Ovary (tissue), 3 donors: ENCODE data around the gene EYS.

Experiments
- CTCF ChIP-seq, 3 donors: fragments of 450-650 bp in 2 of 3; fragments of 200-600 bp in 1 of 3; IDR thresholded peaks; one replicate each; pipeline versions ENCODE4 v1.5.1 to v1.8.0; 2016 to 2022; ENCODE audit warnings: antibody characterized with exemption in 3 of 3, mild to moderate bottlenecking in 1 of 3
- POLR2A ChIP-seq: fragments of 450-650 bp; IDR thresholded peaks from one replicate; pipeline ENCODE4 v1.6.1; 2017; ENCODE audit warnings: antibody characterized with exemption, mild to moderate bottlenecking, moderate library complexity
- donor health status: DM: no; HTN: no; CAD: no.

GRCh38 chr6:64252256-64252655, 1454.8 kb downstream of the EYS start:
- no peak for TF ChIP-seq POLR2A
- TF ChIP-seq CTCF (IDR thresholded peaks at IDR 0.05): no peak
